ENCODE measurements around the gene ACTR3C.

DNA sequence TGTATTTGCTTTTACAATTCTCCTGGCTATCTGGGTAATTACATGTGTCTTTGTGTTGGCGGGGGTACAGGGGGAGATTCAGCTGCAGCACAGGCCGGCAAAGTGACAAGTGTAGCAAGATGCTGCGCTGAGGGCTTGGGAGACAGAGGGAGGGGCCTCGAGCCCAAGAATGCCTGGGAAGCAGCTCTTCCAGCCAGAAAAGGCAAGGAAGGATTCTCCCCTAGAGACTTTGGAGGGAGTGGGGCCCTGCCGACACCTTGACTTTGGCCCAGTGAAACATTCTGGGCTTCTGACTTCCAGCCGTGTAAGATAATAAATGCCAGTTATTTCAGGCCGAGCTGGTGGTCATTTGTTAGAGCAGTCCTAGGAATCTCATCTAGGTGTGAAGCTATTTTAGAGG lies 38.1 kb upstream of the ACTR3C start:
- no peak for TF ChIP-seq SUZ12 (IDR thresholded peaks at IDR 0.05; ENCODE audit: unreplicated experiment)
- TF ChIP-seq, protein P1, sequence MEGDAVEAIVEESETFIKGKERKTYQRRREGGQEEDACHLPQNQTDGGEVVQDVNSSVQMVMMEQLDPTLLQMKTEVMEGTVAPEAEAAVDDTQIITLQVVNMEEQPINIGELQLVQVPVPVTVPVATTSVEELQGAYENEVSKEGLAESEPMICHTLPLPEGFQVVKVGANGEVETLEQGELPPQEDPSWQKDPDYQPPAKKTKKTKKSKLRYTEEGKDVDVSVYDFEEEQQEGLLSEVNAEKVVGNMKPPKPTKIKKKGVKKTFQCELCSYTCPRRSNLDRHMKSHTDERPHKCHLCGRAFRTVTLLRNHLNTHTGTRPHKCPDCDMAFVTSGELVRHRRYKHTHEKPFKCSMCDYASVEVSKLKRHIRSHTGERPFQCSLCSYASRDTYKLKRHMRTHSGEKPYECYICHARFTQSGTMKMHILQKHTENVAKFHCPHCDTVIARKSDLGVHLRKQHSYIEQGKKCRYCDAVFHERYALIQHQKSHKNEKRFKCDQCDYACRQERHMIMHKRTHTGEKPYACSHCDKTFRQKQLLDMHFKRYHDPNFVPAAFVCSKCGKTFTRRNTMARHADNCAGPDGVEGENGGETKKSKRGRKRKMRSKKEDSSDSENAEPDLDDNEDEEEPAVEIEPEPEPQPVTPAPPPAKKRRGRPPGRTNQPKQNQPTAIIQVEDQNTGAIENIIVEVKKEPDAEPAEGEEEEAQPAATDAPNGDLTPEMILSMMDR (IDR thresholded peaks at IDR 0.05 in 2 of 3, conservative IDR thresholded peaks at IDR 0.05 in 1 of 3; ENCODE audit: control insufficient read depth in 2 of 3, extremely low read depth in 1 of 3, insufficient read depth in 1 of 3, low read depth in 3 of 3, low read length in 3 of 3): no peak
